Nephron (organoid): ENCODE measurements around the gene CT45A3.
"Not testable (repeated sequence)": the region's sequence is repeated elsewhere in the genome, so short reads cannot be mapped to it uniquely, and the experiment has no call there.

Source experiments
- H3K27ac Mint-ChIP-seq, 3 experiments: 2 replicates each; pipeline ENCODE4 v1.8.0; 2020; ENCODE audit warnings: mixed read lengths in 3 of 3, mild to moderate bottlenecking in 2 of 3, moderate library complexity in 1 of 3
- H3K27me3 Mint-ChIP-seq: 2 replicates; pipeline ENCODE4 v1.8.0; 2021; ENCODE audit warnings: low read depth, mild to moderate bottlenecking, moderate library complexity, mixed read lengths
- H3K36me3 Mint-ChIP-seq: 2 replicates; pipeline ENCODE4 v1.8.0; 2020; ENCODE audit warnings: low read depth, mixed read lengths
- H3K4me1 Mint-ChIP-seq: 2 replicates; pipeline ENCODE4 v1.8.0; 2020; ENCODE audit warnings: mixed read lengths
- H3K4me3 Mint-ChIP-seq, 3 experiments: 2 replicates each; pipeline ENCODE4 v1.8.0; 2020; ENCODE audit warnings: mild to moderate bottlenecking in 3 of 3, mixed read lengths in 3 of 3, moderate library complexity in 2 of 3
- H3K9me3 Mint-ChIP-seq: 2 replicates; pipeline ENCODE4 v1.8.0; 2020; ENCODE audit warnings: mixed read lengths
- CTCF ChIP-seq, 3 experiments: fragments of 200-600 bp; sonication (generic); IDR thresholded peaks; one replicate each; pipeline ENCODE4 v1.5.0; 2021; ENCODE audit warnings: antibody characterized with exemption in 3 of 3; ENCODE audit not compliant: unreplicated experiment in 3 of 3

Gene CT45A3

GRCh38 chrX:135713795-135714194 is 54.2 kb downstream of the CT45A3 start:
- Mint-ChIP-seq H3K9me3 (peaks cover 2% of the 10 kb centered on the region), H3K27me3 (no peaks in the 10 kb centered on the region), H3K4me1 (no peaks in the 10 kb centered on the region), H3K27ac (no peak overlapping the region), H3K36me3 (no peaks in the 10 kb centered on the region), H3K4me3 (no peak overlapping the region)
- TF ChIP-seq CTCF (IDR thresholded peaks at IDR 0.05; ENCODE audit: unreplicated experiment in 3 of 3), result no peak

- H3K4me3 Mint-ChIP-seq, H3K9me3 Mint-ChIP-seq, H3K27ac Mint-ChIP-seq, H3K27me3 Mint-ChIP-seq, H3K36me3 Mint-ChIP-seq, H3K4me1 Mint-ChIP-seq: not testable (repeated sequence)
Observed at GRCh38 chrX:135713183-135713689, 54.8 kb downstream of the CT45A3 start, which contains the start of gene CT45A1. Gene CT45A1, plus strand, starts transcription at chrX:135713639. Its CDS starts 5,302 bp downstream, at chrX:135718941.
